Activated naive CD4-positive, alpha-beta T cell treated with anti-CD3 and anti-CD28 coated beads, Interleukin-2, amount 50 U/mL, for 72 hours (primary cell): ENCODE data around the gene MAGEC1. TPM values are rescaled to one million over a fixed set of nuclear protein-coding genes. Genes with fewer than 3 reads are reported as not detected.

Experiments
- ATAC-seq, 2 donors: fragments of 150-1000 bp; cut with Tn5 transposase; 2 replicates each; pipeline ENCODE4 v1.10.0; 2021; ENCODE audit warnings: mild to moderate bottlenecking in 2 of 2, moderate library complexity in 2 of 2
- DNase-seq, 2 donors: peaks; one replicate each; pipeline ENCODE4 v3.0.0; 2021 to 2022; ENCODE audit warnings: low spot score in 2 of 2
- H3K27ac Mint-ChIP-seq, 2 donors: one replicate each; pipeline ENCODE4 v1.8.0; 2022; ENCODE audit warnings: mild to moderate bottlenecking in 2 of 2, mixed read lengths in 2 of 2
- H3K36me3 Mint-ChIP-seq, 2 donors: one replicate each; pipeline ENCODE4 v1.8.0; 2022; ENCODE audit warnings: mixed read lengths in 2 of 2
- H3K9me3 Mint-ChIP-seq, 2 donors: one replicate each; pipeline ENCODE4 v1.8.0; 2022; ENCODE audit warnings: mixed read lengths in 2 of 2
- total RNA-seq, 2 donors: library from RNA; stranded (reverse); gene quantifications; one replicate each; pipeline ENCODE4 v1.2.3, GENCODE V29; 2022

The MAGEC1 gene
- total RNA-seq, 2 donors from 2014 or later: not detected

DNA sequence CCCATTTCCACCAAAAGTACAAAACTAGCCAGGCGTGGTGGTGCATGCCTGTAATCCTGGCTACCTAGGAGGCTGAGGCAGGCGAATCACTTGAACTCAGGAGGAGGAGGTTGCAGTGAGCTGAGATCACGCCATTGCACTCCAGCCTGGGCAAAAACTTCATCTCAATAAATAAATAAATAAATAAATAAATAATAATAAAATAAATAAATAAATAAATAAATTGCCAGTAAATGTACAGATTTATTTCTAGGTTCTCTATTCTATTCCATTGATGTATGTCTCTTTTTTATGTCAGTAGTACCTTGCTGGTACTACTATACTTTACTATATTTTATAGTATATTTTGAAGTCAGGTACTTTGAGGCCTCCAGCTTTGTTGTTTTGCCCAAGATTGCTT lies 43.7 kb downstream of the MAGEC1 start:
- no peak for DNase-seq
- H3K27ac Mint-ChIP-seq: no peak overlapping the region
- H3K36me3 Mint-ChIP-seq: peaks cover 0 to 4% of the 10 kb centered on the region in 2 donors
- ATAC-seq: no peak
- H3K9me3 Mint-ChIP-seq: peaks cover 5 to 10% of the 10 kb centered on the region in 2 donors

DNA sequence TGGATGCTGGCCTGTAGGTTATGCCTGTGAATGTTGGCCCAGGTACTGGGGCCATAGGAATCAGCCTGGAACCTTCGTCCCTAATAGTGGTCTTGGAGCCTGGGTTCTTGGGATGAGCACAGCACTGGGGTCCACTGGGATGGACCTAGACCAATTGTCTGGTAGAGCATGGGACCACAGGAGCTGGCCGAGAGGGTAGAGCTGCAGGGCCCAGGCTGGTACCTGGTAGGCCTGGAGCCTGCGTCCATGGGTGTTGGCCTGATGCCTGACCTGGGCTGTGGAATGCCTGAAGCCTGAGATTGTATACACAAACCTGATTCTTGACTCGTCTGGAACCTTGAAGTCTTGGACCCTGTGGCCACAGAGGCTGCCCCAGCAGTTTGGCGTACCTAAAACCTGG lies 48.9 kb downstream of the MAGEC1 start:
- Mint-ChIP-seq H3K36me3 (peaks cover 0 to 4% of the 10 kb centered on the region in 2 donors), H3K27ac (no peak overlapping the region), H3K9me3 (peaks cover 5 to 10% of the 10 kb centered on the region in 2 donors)
- ATAC-seq (no peak), DNase-seq (no peak)

DNA sequence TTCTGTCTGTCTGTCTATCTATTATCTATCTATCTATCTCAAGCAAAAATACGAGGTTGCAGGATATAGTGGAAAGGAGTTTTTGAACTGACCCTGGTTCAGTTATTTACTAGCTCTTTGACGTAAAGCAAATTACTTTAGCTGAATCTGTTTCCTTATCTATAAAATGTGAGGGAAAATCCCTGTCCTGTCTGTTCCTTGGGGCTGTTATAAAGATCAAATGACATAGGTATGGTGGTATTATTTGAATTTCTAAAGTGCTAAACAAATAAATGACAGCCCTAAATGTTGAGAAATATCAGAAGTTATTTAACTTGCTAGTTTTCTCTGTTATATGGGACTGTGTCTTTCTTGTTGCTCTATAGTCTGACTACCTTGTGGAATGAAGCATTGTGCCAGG lies 55.0 kb downstream of the MAGEC1 start:
- Mint-ChIP-seq H3K36me3 (no peaks in the 10 kb centered on the region), H3K27ac (no peak overlapping the region), H3K9me3 (no peaks in the 10 kb centered on the region)
- no peak for DNase-seq
- ATAC-seq: no peak

Other genes starting within 250 kb of the MAGEC1 start
- not detected for gene SPANXD, start 205.2 kb upstream of the MAGEC1 start, total RNA-seq
- not detected for gene MAGEC3, start 65.6 kb upstream of the MAGEC1 start, total RNA-seq